H1 (cell line): ENCODE results near the gene SOHLH1. TPM values are rescaled to one million over a fixed set of nuclear protein-coding genes. Genes with fewer than 3 reads are reported as not detected.

Source experiments
- CTCF ChIA-PET: fragments of 300-600 bp; sonication (Branson Sonifier 250); formaldehyde crosslinking; loops from one replicate; lab custom pipeline; 2021; ENCODE audit not compliant: partially characterized antibody; lab: Charles Lee
- POLR2A ChIA-PET: fragments of 300-600 bp; sonication (Branson Sonifier 250); formaldehyde crosslinking; loops from one replicate; lab custom pipeline; 2021; ENCODE audit warnings: inconsistent platforms; ENCODE audit not compliant: partially characterized antibody; lab: Charles Lee
- DNase-seq, 2 experiments: peaks; one replicate each; pipeline versions ENCODE4 v3.0.0 to v3.0.0-alpha.2; 2010 to 2022; ENCODE audit warnings: low spot score in 2 of 2, low read depth in 1 of 2, mixed read lengths in 1 of 2
- FAIRE-seq: peaks from 2 replicates; lab custom pipeline; 2011; peaks lifted over from hg19 to GRCh38; lab: Jason Lieb, UNC
- H2AFZ ChIP-seq: 2 replicates; pipeline ENCODE4 v1.8.1; 2012; ENCODE audit warnings: low read length, inconsistent platforms
- H2AK5ac ChIP-seq: 2 replicates; pipeline ENCODE4 v1.6.1; 2013; ENCODE audit warnings: low read depth, low read length
- H2BK120ac ChIP-seq: replicated peaks from 2 replicates; pipeline ENCODE3; 2013; ENCODE audit warnings: low read depth, low read length, inconsistent platforms
- H2BK12ac ChIP-seq: 2 replicates; pipeline ENCODE4 v1.6.1; 2013; ENCODE audit warnings: low read depth, low read length
- H2BK15ac ChIP-seq: 2 replicates; pipeline ENCODE4 v1.6.1; 2013; ENCODE audit warnings: low read length
- H2BK20ac ChIP-seq: 2 replicates; pipeline ENCODE4 v1.6.1; 2013; ENCODE audit warnings: low read length
- H2BK5ac ChIP-seq: 2 replicates; pipeline ENCODE4 v1.6.1; 2013; ENCODE audit warnings: low read depth, low read length
- H3K14ac ChIP-seq: 2 replicates; pipeline ENCODE4 v1.6.1; 2013; ENCODE audit warnings: inconsistent platforms; ENCODE audit not compliant: insufficient read length
- H3K18ac ChIP-seq: 2 replicates; pipeline ENCODE4 v1.6.1; 2013; ENCODE audit warnings: low read length; ENCODE audit errors: extremely low read depth
- H3K23ac ChIP-seq: 2 replicates; pipeline ENCODE4 v1.6.1; 2013; ENCODE audit warnings: inconsistent platforms; ENCODE audit not compliant: insufficient read length
- H3K23me2 ChIP-seq: 2 replicates; pipeline ENCODE4 v1.6.1; 2013; ENCODE audit warnings: low read depth, low read length
- H3K27ac ChIP-seq: 2 replicates; pipeline ENCODE4 v1.6.1; 2011; ENCODE audit warnings: low read depth, low read length, inconsistent platforms
- H3K27me3 ChIP-seq, 4 experiments: replicated peaks in 1 of 4; 1 replicate in 1 of 4; 2 replicates in 3 of 4; pipeline versions ENCODE4 v1.6.1 to v1.8.1; 2011 to 2013; ENCODE audit warnings: low read length in 3 of 4, mild to moderate bottlenecking in 3 of 4, inconsistent platforms in 2 of 4, mixed read lengths in 2 of 4, moderate library complexity in 1 of 4; ENCODE audit not compliant: control insufficient read depth in 3 of 4, insufficient read depth in 3 of 4; ENCODE audit errors: extremely low read depth in 1 of 4
- H3K36me3 ChIP-seq, 4 experiments: 2 replicates each; pipeline versions ENCODE4 v1.6.1 to v1.8.1; 2011 to 2013; ENCODE audit warnings: mild to moderate bottlenecking in 4 of 4, low read length in 3 of 4, moderate library complexity in 2 of 4, control low read depth in 1 of 4, inconsistent platforms in 1 of 4; ENCODE audit not compliant: insufficient read depth in 4 of 4, control insufficient read depth in 2 of 4
- H3K4ac ChIP-seq: replicated peaks from 2 replicates; pipeline ENCODE3; 2013; ENCODE audit warnings: low read length, low read depth, mixed read lengths, inconsistent platforms; ENCODE audit not compliant: insufficient read length
- H3K4me1 ChIP-seq, 4 experiments: replicated peaks in 1 of 4; 1 replicate in 1 of 4; 2 replicates in 3 of 4; pipeline versions ENCODE4 v1.6.1 to v1.8.1; 2011 to 2013; ENCODE audit warnings: low read length in 3 of 4, inconsistent platforms in 2 of 4, mixed read lengths in 1 of 4; ENCODE audit not compliant: insufficient read depth in 4 of 4, control insufficient read depth in 3 of 4
- H3K4me2 ChIP-seq, 2 experiments: 2 replicates each; pipeline versions ENCODE4 v1.6.1 to v1.8.1; 2011 to 2013; ENCODE audit warnings: low read depth in 2 of 2, low read length in 2 of 2, control low read depth in 1 of 2, inconsistent platforms in 1 of 2, mild to moderate bottlenecking in 1 of 2; ENCODE audit not compliant: insufficient read depth in 1 of 2
- H3K4me3 ChIP-seq, 4 experiments: fragments of 200-600, 300-600 bp in 1 of 4; sonication (generic), shearing (Covaris generic), sonication (Bioruptor Twin) in 1 of 4; 2 replicates each; pipeline versions ENCODE4 v1.5.1 to v1.8.1; 2011 to 2016; ENCODE audit warnings: low read length in 4 of 4, low read depth in 3 of 4, control low read depth in 2 of 4, inconsistent platforms in 2 of 4, mild to moderate bottlenecking in 2 of 4, mixed read lengths in 1 of 4, moderate library complexity in 1 of 4; ENCODE audit not compliant: insufficient read depth in 2 of 4; ENCODE audit errors: extremely low read depth in 1 of 4
- H3K56ac ChIP-seq: replicated peaks from 2 replicates; pipeline ENCODE3; 2013; ENCODE audit warnings: low read depth, mild to moderate bottlenecking, mixed read lengths, low read length, inconsistent platforms; ENCODE audit not compliant: insufficient read length
- H3K79me1 ChIP-seq: 2 replicates; pipeline ENCODE4 v1.6.1; 2013; ENCODE audit warnings: low read depth, low read length, control low read depth
- H3K79me2 ChIP-seq, 2 experiments: 2 replicates each; pipeline versions ENCODE4 v1.6.1 to v1.8.1; 2012 to 2013; ENCODE audit warnings: low read length in 2 of 2, mild to moderate bottlenecking in 2 of 2, inconsistent platforms in 1 of 2; ENCODE audit not compliant: insufficient read depth in 2 of 2, control insufficient read depth in 1 of 2
- H3K9ac ChIP-seq, 4 experiments: replicated peaks in 1 of 4; 1 replicate in 1 of 4; 2 replicates in 3 of 4; pipeline versions ENCODE4 v1.6.1 to v1.8.1; 2011 to 2013; ENCODE audit warnings: low read depth in 3 of 4, low read length in 3 of 4, control low read depth in 2 of 4, mild to moderate bottlenecking in 2 of 4, moderate library complexity in 2 of 4, inconsistent platforms in 1 of 4; ENCODE audit errors: extremely low read depth in 1 of 4
- H3K9me3 ChIP-seq, 2 experiments: 2 replicates each; pipeline versions ENCODE4 v1.6.1 to v1.8.1; 2012 to 2013; ENCODE audit warnings: mild to moderate bottlenecking in 2 of 2, moderate library complexity in 2 of 2, control low read depth in 1 of 2, inconsistent platforms in 1 of 2, low read depth in 1 of 2, low read length in 1 of 2, mixed read lengths in 1 of 2; ENCODE audit not compliant: insufficient read depth in 2 of 2
- H4K20me1 ChIP-seq, 2 experiments: replicated peaks in 1 of 2; 2 replicates each; pipeline versions ENCODE3 to v1.8.1; 2011 to 2013; ENCODE audit warnings: inconsistent platforms in 2 of 2, low read length in 2 of 2, mild to moderate bottlenecking in 1 of 2; ENCODE audit not compliant: insufficient read depth in 2 of 2, control insufficient read depth in 1 of 2
- H4K5ac ChIP-seq: 2 replicates; pipeline ENCODE4 v1.6.1; 2013; ENCODE audit warnings: low read length, low read depth, mixed read lengths, inconsistent platforms; ENCODE audit not compliant: insufficient read length
- H4K8ac ChIP-seq: 2 replicates; pipeline ENCODE4 v1.8.0; 2013; ENCODE audit warnings: mild to moderate bottlenecking, moderate library complexity, low read length, inconsistent platforms; ENCODE audit not compliant: insufficient read depth; ENCODE audit errors: extremely low read depth
- H4K91ac ChIP-seq: replicated peaks from 2 replicates; pipeline ENCODE3; 2013; ENCODE audit warnings: low read length, mixed read lengths, inconsistent platforms; ENCODE audit not compliant: insufficient read length
- ATF2 ChIP-seq: IDR thresholded peaks from 2 replicates; pipeline ENCODE4 v1.6.1; 2012; ENCODE audit warnings: low read length, inconsistent platforms
- FOSL1 ChIP-seq: IDR thresholded peaks from 2 replicates; pipeline ENCODE4 v1.6.1; 2011; ENCODE audit warnings: mild to moderate bottlenecking, low read depth, low read length, moderate library complexity; ENCODE audit not compliant: insufficient read depth
- HDAC6 ChIP-seq: IDR thresholded peaks from one replicate; pipeline ENCODE4 v1.7.1; 2012; ENCODE audit warnings: low read depth, mild to moderate bottlenecking, inconsistent platforms, low read length, moderate library complexity
- KDM1A ChIP-seq: fragments of 200-600, 300-600 bp; sonication (generic); IDR thresholded peaks from 2 replicates; pipeline ENCODE4 v1.7.1; 2016; ENCODE audit warnings: mild to moderate bottlenecking, low read length, borderline replicate concordance
- POLR2AphosphoS5 ChIP-seq: IDR thresholded peaks from 2 replicates; pipeline ENCODE4 v1.6.1; 2011; ENCODE audit warnings: low read depth, low read length
- RBBP5 ChIP-seq: IDR thresholded peaks from 2 replicates; pipeline ENCODE4 v1.7.1; 2012; ENCODE audit warnings: low read depth, mild to moderate bottlenecking, inconsistent platforms, low read length, moderate library complexity, borderline replicate concordance
- SUZ12 ChIP-seq: fragments of 200-600 bp; sonication (generic); IDR thresholded peaks from 2 replicates; pipeline ENCODE4 v1.6.1; 2012; ENCODE audit warnings: mild to moderate bottlenecking, inconsistent platforms, low read length, moderate library complexity, mixed read lengths
- TAF7 ChIP-seq: optimal IDR thresholded peaks from 2 replicates; pipeline ENCODE3; 2011; ENCODE audit warnings: low read depth, mild to moderate bottlenecking, inconsistent platforms, low read length, moderate library complexity, borderline replicate concordance
- TEAD4 ChIP-seq: IDR thresholded peaks from 2 replicates; pipeline ENCODE4 v1.6.1; 2012; ENCODE audit warnings: low read depth, low read length, inconsistent platforms, mixed read lengths
- YY1 ChIP-seq: IDR thresholded peaks from 2 replicates; pipeline ENCODE4 v1.6.1; 2011; ENCODE audit warnings: low read depth, mild to moderate bottlenecking, low read length
- WGBS, 2 experiments: shearing (Covaris generic) in 1 of 2; methylation state at CpG; one replicate each; pipeline versions ENCODE4 v1.1.6 to v1.1.7; 2013 to 2015; ENCODE audit warnings: low lambda C conversion rate in 2 of 2, mixed read lengths in 2 of 2, inconsistent platforms in 1 of 2, low coverage in 1 of 2, missing lambda C conversion rate in 1 of 2; ENCODE audit not compliant: insufficient replicate concordance in 2 of 2, insufficient coverage in 1 of 2, insufficient read length in 1 of 2; ENCODE audit errors: extremely low coverage in 1 of 2, missing lambda C conversion rate in 1 of 2; 5-methylcytosine and 5-hydroxymethylcytosine counted together
- polyA plus RNA-seq, 7 experiments: library from polyadenylated mRNA; depleted of rRNA in 3 of 7; stranded (reverse) in 5 of 7; unstranded in 2 of 7; fragments of >200 nt in 5 of 7; fragments of 200-250 nt in 2 of 7; gene quantifications; 1 replicate in 5 of 7; 2 replicates in 1 of 7; 4 replicates in 1 of 7; pipeline versions ENCODE4 v1.2.1 to v1.2.3, GENCODE V29; 2011 to 2013; ENCODE audit warnings: missing spikeins in 2 of 7, mixed read lengths in 2 of 7
- total RNA-seq: library from RNA; stranded (reverse); fragmentation: NEBNext Ultra II Directional; extraction: Animal tissue kit (Norgen Biotek cat#: 25700); gene quantifications from 2 replicates; pipeline ENCODE4 v1.2.1, GENCODE V29; 2021

Gene SOHLH1
- total and polyA plus RNA-seq, 2 of the 8 experiments (the other 6 are each of a cell fraction or from before 2014, with no cell fraction given), result 0.11 TPM; not detected in 1

DNA sequence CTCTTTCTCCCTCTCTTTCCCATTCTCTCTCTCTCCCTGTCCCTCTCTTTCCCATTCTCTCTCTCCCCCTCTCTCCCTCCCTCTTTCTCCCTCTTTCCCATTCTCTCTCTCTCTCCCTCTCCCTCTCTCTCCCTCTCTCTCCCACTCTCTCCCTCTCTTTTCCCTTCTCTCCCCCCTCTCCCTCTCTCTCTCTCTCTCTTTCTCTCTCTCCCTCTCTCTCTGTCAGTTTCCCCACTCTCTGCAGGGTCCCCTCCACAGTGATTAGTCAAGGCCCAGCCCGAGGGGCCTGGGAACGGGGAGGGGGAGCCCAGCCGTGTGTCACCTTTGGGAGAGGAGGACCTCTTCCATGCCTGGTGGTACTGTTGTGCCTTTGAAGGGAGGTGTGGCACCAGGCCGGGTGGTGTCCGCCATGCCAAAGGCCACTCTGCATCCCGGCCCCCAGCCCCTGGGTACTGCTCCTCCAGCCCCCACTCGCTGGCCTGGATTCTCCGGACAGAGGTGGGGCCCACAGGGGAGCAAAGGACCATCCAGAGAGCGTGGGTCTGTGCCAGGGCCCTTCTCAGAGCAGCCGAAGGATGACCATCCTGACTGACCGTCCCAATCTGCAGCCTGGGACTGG lies 28.1 kb upstream of the SOHLH1 start:
- no peak overlapping the region for H4K5ac ChIP-seq
- DNase-seq, result no peak
- H2BK5ac ChIP-seq, result no peak overlapping the region
- no peak for FAIRE-seq
- H2AK5ac ChIP-seq, result no peak overlapping the region
- H4K20me1 ChIP-seq, result no peaks in the 10 kb centered on the region
- no peak overlapping the region; the same call in 1 of the 2 replicates for H3K18ac ChIP-seq
- no peak overlapping the region for H3K9ac ChIP-seq
- H3K27ac ChIP-seq, result no peak overlapping the region
- H3K23me2 ChIP-seq, result no peaks in the 10 kb centered on the region; the same call in 1 of the 2 replicates
- 0 out of 2 replicates have a peak overlapping the region, but pooled peaks have one; percentile 29 for H2BK15ac ChIP-seq
- peak overlapping the region; percentile 14; the same call in 1 of the 2 replicates for H4K8ac ChIP-seq
- H3K79me1 ChIP-seq, result no peaks in the 10 kb centered on the region
- no peak overlapping the region for H3K14ac ChIP-seq
- no peaks in the 10 kb centered on the region for H3K27me3 ChIP-seq
- no peak overlapping the region for H3K4me2 ChIP-seq
- H2BK12ac ChIP-seq, result peak overlapping the region; percentile 50; the same call in 1 of the 2 replicates
- ChIA-PET CTCF (no interaction called here), POLR2A (no interaction called here)
- H3K9me3 ChIP-seq, result peaks cover 4 to 7% of the 10 kb centered on the region in 2 experiments; a peak in 2 of 4 replicates
- no peak overlapping the region; the same call in 1 of the 2 replicates for H2BK20ac ChIP-seq
- H3K23ac ChIP-seq, result no peak overlapping the region
- no peak overlapping the region for H2BK120ac ChIP-seq
- H3K36me3 ChIP-seq, result no peaks in the 10 kb centered on the region
- WGBS, 2 experiments, result 79% methylated on average over 11 of the region's 11 CpGs; no CpG with 5 or more reads in 1 of the 2 experiments
- H4K91ac ChIP-seq, result peak overlapping the region; percentile 61
- H3K4me3 ChIP-seq, result no peak overlapping the region
- no peak overlapping the region for H3K4ac ChIP-seq
- H3K56ac ChIP-seq, result no peak overlapping the region
- H3K79me2 ChIP-seq, result no peaks in the 10 kb centered on the region
- H2AFZ ChIP-seq, result no peak overlapping the region
- H3K4me1 ChIP-seq, result peaks cover 0 to 11% (median 6%) of the 10 kb centered on the region in 4 experiments; a peak in 5 of 7 replicates
- TF ChIP-seq TEAD4 (no peak), RBBP5 (no peak), POLR2AphosphoS5 (no peak), KDM1A (no peak), FOSL1 (no peak), SUZ12 (no peak), ATF2 (no peak), HDAC6 (no peak), TAF7 (no peak), YY1 (no peak)
